GM23338 (cell line): Measurements from ENCODE around the gene GPC5. TPM values are rescaled to one million over a fixed set of nuclear protein-coding genes. Genes with fewer than 3 reads are reported as not detected.
"Not testable (repeated sequence)": the region's sequence is repeated elsewhere in the genome, so short reads cannot be mapped to it uniquely, and the experiment has no call there.

Source experiments
- ATAC-seq: fragments of 200-7000 bp; cut with Tn5 transposase; 3 replicates; pipeline ENCODE4 v1.9.1; 2020
- DNase-seq: peaks from one replicate; pipeline ENCODE4 v3.0.0-alpha.2; 2015; ENCODE audit warnings: low spot score
- H2AFZ ChIP-seq: fragments of 200-600 bp; sonication (generic); 2 replicates; pipeline ENCODE4 v1.8.0; 2016; ENCODE audit warnings: antibody characterized with exemption, mild to moderate bottlenecking, moderate library complexity
- H3F3A ChIP-seq: fragments of 200-600 bp; sonication (generic); replicated peaks from 2 replicates; pipeline ENCODE4 v1.8.0; 2017; ENCODE audit warnings: antibody characterized with exemption, mixed run types, low read depth
- H3K27ac ChIP-seq: fragments of 200-600 bp; sonication (generic); 2 replicates; pipeline ENCODE4 v1.6.1; 2016; ENCODE audit warnings: low read depth
- H3K27me3 ChIP-seq: fragments of 200-600 bp; sonication (generic); 2 replicates; pipeline ENCODE4 v1.8.0; 2016; ENCODE audit warnings: mild to moderate bottlenecking, mixed run types, moderate library complexity; ENCODE audit not compliant: insufficient read depth
- H3K36me3 ChIP-seq: fragments of 200-600 bp; sonication (generic); 2 replicates; pipeline ENCODE4 v1.8.0; 2016; ENCODE audit warnings: mild to moderate bottlenecking; ENCODE audit not compliant: insufficient read depth
- H3K4me1 ChIP-seq: fragments of 200-600 bp; sonication (generic); 2 replicates; pipeline ENCODE4 v1.8.0; 2016; ENCODE audit warnings: mild to moderate bottlenecking, moderate library complexity; ENCODE audit not compliant: insufficient read depth
- H3K4me2 ChIP-seq: fragments of 200-600 bp; sonication (generic); 2 replicates; pipeline ENCODE4 v1.7.1; 2017; ENCODE audit warnings: mixed run types
- H3K4me3 ChIP-seq: fragments of 200-600 bp; sonication (generic); 2 replicates; pipeline ENCODE4 v1.6.1; 2016; ENCODE audit warnings: mixed run types
- H3K79me2 ChIP-seq: fragments of 200-600 bp; sonication (generic); replicated peaks from 2 replicates; pipeline ENCODE4 v1.8.0; 2017; ENCODE audit warnings: mild to moderate bottlenecking; ENCODE audit not compliant: insufficient read depth
- H3K9me2 ChIP-seq: fragments of 200-600 bp; sonication (generic); 2 replicates; pipeline ENCODE4 v1.8.0; 2017; ENCODE audit not compliant: insufficient read depth
- H4K20me1 ChIP-seq: fragments of 200-600 bp; sonication (generic); replicated peaks from 2 replicates; pipeline ENCODE4 v1.8.0; 2017; ENCODE audit warnings: mild to moderate bottlenecking; ENCODE audit not compliant: insufficient read depth
- H3K27ac Mint-ChIP-seq: 2 replicates; pipeline ENCODE4 v1.8.0; 2020; ENCODE audit warnings: inconsistent platforms, mild to moderate bottlenecking, moderate library complexity, mixed read lengths
- H3K27me3 Mint-ChIP-seq: 3 replicates; pipeline ENCODE4 v1.8.0; 2022; ENCODE audit warnings: low read depth, mild to moderate bottlenecking, moderate library complexity, mixed read lengths, inconsistent platforms; ENCODE audit not compliant: insufficient read depth, poor library complexity
- H3K36me3 Mint-ChIP-seq: 3 replicates; pipeline ENCODE4 v1.8.0; 2021; ENCODE audit warnings: low read depth, mild to moderate bottlenecking, inconsistent platforms, moderate library complexity, mixed read lengths
- H3K4me1 Mint-ChIP-seq: 3 replicates; pipeline ENCODE4 v1.8.0; 2020; ENCODE audit warnings: mild to moderate bottlenecking, inconsistent platforms, mixed read lengths
- H3K4me3 Mint-ChIP-seq: 3 replicates; pipeline ENCODE4 v1.8.0; 2021; ENCODE audit warnings: moderate library complexity, mild to moderate bottlenecking, inconsistent platforms, mixed read lengths
- H3K9me3 Mint-ChIP-seq: 3 replicates; pipeline ENCODE4 v1.8.0; 2020; ENCODE audit warnings: moderate library complexity, mild to moderate bottlenecking, inconsistent platforms, mixed read lengths
- CREB1 ChIP-seq: fragments of 250-450 bp; sonication (Bioruptor Pico); IDR thresholded peaks from 2 replicates; pipeline ENCODE4 v1.5.0; 2020; ENCODE audit warnings: low read depth, mild to moderate bottlenecking, moderate library complexity
- ETS1 ChIP-seq: IDR thresholded peaks from 2 replicates; pipeline ENCODE4 v1.6.1; 2016; ENCODE audit warnings: antibody characterized with exemption
- EZH2 ChIP-seq: fragments of 200-600 bp; sonication (generic); IDR thresholded peaks from one replicate; pipeline ENCODE4 v1.8.0; 2017; ENCODE audit warnings: antibody characterized with exemption, mild to moderate bottlenecking, low read depth; ENCODE audit not compliant: unreplicated experiment
- EZH2phosphoT487 ChIP-seq: fragments of 200-600 bp; sonication (generic); IDR thresholded peaks from one replicate; pipeline ENCODE4 v1.8.1; 2018; ENCODE audit warnings: antibody characterized with exemption; ENCODE audit not compliant: unreplicated experiment
- REST ChIP-seq: IDR thresholded peaks from one replicate; pipeline ENCODE4 v1.6.1; 2018; ENCODE audit warnings: antibody characterized with exemption; ENCODE audit not compliant: unreplicated experiment
- STAT1 ChIP-seq: IDR thresholded peaks from one replicate; pipeline ENCODE4 v1.6.1; 2016; ENCODE audit warnings: antibody characterized with exemption; ENCODE audit not compliant: unreplicated experiment
- ZNF114 ChIP-seq: fragments of 250-450 bp; sonication (Bioruptor Pico); IDR thresholded peaks from 2 replicates; pipeline ENCODE4 v1.5.0; 2020; ENCODE audit warnings: mild to moderate bottlenecking, moderate library complexity
- ZNF331 ChIP-seq: fragments of 250-450 bp; sonication (Bioruptor Pico); IDR thresholded peaks from 2 replicates; pipeline ENCODE4 v1.5.0; 2020; ENCODE audit warnings: low read depth, mild to moderate bottlenecking, moderate library complexity
- polyA plus RNA-seq: library from polyadenylated mRNA; unstranded; fragments of >200 nt; fragmentation: Nextera tagmentation; extraction: Ambion mirVana; gene quantifications from 2 replicates; pipeline ENCODE4 v1.2.1, GENCODE V29; 2016
- total RNA-seq: library from RNA; depleted of rRNA; stranded (reverse); fragments of >200 nt; shearing (Covaris generic); gene quantifications from 2 replicates; pipeline ENCODE4 v1.2.3, GENCODE V29; 2014
- TF ChIP-seq, protein P1 (sequence below), 2 experiments: fragments of 200-600 bp in 1 of 2; sonication (generic) in 1 of 2; conservative IDR thresholded peaks; 2 replicates each; pipeline versions ENCODE4 v1.5.1 to v1.6.1; 2016 to 2017; ENCODE audit warnings: antibody characterized with exemption in 2 of 2, low read depth in 2 of 2, mild to moderate bottlenecking in 2 of 2, moderate library complexity in 1 of 2

Gene GPC5
- total and polyA plus RNA-seq, 2 experiments from 2014 or later: 0.95 to 1.1 TPM

DNA sequence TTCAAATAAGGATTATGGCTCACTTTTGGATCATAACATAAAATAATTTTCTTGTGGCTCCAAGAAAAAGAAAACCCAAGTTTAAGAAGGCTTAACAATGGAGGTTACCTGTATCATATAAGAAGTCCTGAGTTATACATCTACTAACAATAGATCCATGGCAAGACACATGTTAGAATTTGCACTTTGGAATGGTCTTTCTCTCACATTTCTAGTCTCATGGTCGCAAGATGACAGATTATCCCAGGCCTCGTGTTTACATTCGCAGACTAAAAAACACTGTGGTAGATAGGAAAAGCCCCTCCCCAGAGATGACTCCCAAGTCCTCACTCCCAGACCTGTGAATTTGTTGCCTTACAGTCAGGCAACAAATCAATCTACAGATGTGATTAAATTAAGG lies 1082.0 kb downstream of the GPC5 start (continued):
- TF ChIP-seq EZH2phosphoT487: no peak
- no peak for TF ChIP-seq STAT1
- TF ChIP-seq REST: no peak
- TF ChIP-seq, protein P1, sequence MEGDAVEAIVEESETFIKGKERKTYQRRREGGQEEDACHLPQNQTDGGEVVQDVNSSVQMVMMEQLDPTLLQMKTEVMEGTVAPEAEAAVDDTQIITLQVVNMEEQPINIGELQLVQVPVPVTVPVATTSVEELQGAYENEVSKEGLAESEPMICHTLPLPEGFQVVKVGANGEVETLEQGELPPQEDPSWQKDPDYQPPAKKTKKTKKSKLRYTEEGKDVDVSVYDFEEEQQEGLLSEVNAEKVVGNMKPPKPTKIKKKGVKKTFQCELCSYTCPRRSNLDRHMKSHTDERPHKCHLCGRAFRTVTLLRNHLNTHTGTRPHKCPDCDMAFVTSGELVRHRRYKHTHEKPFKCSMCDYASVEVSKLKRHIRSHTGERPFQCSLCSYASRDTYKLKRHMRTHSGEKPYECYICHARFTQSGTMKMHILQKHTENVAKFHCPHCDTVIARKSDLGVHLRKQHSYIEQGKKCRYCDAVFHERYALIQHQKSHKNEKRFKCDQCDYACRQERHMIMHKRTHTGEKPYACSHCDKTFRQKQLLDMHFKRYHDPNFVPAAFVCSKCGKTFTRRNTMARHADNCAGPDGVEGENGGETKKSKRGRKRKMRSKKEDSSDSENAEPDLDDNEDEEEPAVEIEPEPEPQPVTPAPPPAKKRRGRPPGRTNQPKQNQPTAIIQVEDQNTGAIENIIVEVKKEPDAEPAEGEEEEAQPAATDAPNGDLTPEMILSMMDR (conservative IDR thresholded peaks at IDR 0.05; ENCODE audit: low read depth in 2 of 2): no peak
- TF ChIP-seq ZNF331: no peak
- TF ChIP-seq EZH2: no peak
- TF ChIP-seq ETS1: no peak
- TF ChIP-seq CREB1 (CRISPR knock-in tag): no peak
- no peak for TF ChIP-seq ZNF114 (CRISPR knock-in tag)

- not testable (repeated sequence) for H3K9me2 ChIP-seq, H3K9me3 Mint-ChIP-seq, DNase-seq, H3K4me1 ChIP-seq, H3F3A ChIP-seq, ATAC-seq, H3K36me3 Mint-ChIP-seq, H3K4me3 Mint-ChIP-seq, H3K27ac Mint-ChIP-seq, H3K4me3 ChIP-seq, H3K27me3 Mint-ChIP-seq, H3K27ac ChIP-seq, H3K4me2 ChIP-seq, H4K20me1 ChIP-seq, H3K27me3 ChIP-seq, H2AFZ ChIP-seq, H3K79me2 ChIP-seq, H3K4me1 Mint-ChIP-seq, H3K36me3 ChIP-seq
Measured at GRCh38 chr13:92482790-92483189, 1084.4 kb downstream of the GPC5 start.
